GM18511 (cell line): Measurements from ENCODE around the gene CALCOCO2.
"Not testable (repeated sequence)": the region's sequence is repeated elsewhere in the genome, so short reads cannot be mapped to it uniquely, and the experiment has no call there.

ENCODE experiments used
- ATAC-seq: cut with Tn5 transposase; IDR thresholded peaks from one replicate; pipeline ENCODE4 v1.9.1; 2021; ENCODE audit warnings: mild to moderate bottlenecking, moderate library complexity; ENCODE audit not compliant: unreplicated experiment

CALCOCO2 gene

DNA sequence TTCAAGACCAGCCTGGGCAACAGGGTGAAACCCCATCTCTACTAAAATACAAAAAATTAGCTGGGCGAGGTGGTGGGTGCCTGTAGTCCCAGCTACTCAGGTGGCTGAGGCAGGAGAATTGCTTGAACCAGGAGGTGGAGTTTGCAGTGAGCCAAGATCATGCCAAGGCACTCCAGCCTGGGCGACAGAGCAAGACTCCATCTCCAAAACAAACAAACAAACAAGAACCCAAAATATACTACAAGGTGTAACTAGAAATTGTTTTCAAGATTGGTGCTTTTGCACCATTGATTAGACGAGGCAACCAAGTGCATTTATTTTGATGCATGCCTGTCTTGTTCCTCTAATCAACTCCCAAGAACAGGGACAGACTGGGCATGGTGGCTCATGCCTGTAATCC, 41.6 kb downstream of the CALCOCO2 start:
- not testable (repeated sequence) for ATAC-seq

- no peak for ATAC-seq
Observed at GRCh38 chr17:48873209-48873608, 42.4 kb downstream of the CALCOCO2 start.

DNA sequence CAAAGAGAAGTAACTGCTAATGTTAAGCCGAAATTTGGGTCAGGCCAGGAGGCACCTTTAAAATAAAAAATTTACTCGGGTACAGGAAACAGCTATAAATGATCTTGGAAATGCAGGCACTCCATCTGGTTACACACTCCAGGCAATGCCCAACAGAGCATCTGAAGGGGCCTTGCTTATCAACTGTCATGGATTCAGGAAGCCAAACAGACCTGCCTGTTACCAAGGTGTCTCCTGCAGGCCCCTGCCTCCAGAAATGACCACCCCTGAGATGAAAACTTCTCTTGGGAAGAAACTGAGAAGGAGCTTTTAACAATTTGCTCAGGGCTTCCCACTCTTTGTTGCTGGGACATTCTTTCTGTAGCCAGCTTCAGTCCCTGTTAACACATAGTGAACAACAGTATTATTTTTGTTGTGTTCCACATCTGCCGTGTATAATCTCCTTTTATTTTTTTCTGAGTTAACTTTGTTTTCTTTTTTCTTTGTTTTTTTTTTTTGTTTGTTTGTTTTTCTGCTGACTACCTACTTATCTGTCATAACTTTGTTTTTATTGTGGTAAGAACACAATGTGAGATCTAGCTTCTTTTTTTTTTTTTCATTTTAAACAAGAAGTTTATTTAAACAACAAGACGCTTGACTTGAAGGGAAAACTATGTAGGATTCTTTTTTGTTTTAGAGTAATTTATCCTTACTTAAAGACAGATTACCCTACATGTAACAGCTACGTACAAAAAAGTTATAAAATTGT, 43.0 kb downstream of the CALCOCO2 start:
- no peak for ATAC-seq

GRCh38 chr17:48878920-48879898, 48.4 kb downstream of the CALCOCO2 start:
- no peak for ATAC-seq

DNA sequence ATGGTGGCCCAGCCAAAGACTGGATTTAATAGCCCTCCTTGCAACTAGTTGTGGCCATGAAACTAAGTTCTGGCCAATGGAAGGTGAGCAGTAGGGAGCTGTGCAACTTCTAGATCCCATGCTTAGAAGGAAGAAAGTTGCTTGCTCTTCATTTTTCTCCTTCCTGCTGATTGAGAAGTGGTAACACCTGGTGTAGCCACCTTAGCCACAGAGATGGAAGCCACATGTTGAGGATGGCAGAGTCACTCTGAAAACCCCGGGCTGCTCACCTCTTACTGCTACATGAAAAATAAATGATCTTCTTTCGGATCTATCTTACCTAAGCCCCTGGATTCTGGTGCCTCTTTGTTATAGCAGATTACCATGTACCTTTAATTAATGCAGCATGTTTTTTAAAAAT, 51.4 kb downstream of the CALCOCO2 start:
- ATAC-seq, result no peak

DNA sequence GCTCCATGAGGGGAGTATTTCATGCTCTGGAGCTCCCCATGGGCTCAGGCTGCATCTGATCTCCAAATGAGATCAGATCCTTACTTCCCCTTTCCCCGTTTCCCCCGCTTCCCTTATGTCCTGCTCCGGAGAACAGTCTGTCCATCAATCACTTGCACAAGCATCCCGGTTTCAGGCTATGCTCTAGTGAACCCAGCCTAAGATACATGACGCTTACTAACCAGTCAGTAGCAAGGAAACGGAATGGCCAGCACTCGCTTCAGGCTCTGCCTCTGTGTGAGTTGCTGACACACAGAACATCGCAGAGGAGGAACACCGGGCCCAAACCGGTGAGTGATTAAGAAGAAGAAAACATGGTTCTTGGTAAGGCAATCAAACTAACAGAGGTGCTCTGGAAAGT, 52.3 kb downstream of the CALCOCO2 start:
- no peak for ATAC-seq

GRCh38 chr17:48890086-48890485, 59.3 kb downstream of the CALCOCO2 start:
- ATAC-seq, result no peak

- no peak for ATAC-seq
Observed at GRCh38 chr17:48892940-48893645, 62.3 kb downstream of the CALCOCO2 start.

GRCh38 chr17:48893646-48894508, 63.0 kb downstream of the CALCOCO2 start:
- no peak for ATAC-seq

- ATAC-seq, result no peak
Observed at GRCh38 chr17:48894886-48895285, 64.1 kb downstream of the CALCOCO2 start.

DNA sequence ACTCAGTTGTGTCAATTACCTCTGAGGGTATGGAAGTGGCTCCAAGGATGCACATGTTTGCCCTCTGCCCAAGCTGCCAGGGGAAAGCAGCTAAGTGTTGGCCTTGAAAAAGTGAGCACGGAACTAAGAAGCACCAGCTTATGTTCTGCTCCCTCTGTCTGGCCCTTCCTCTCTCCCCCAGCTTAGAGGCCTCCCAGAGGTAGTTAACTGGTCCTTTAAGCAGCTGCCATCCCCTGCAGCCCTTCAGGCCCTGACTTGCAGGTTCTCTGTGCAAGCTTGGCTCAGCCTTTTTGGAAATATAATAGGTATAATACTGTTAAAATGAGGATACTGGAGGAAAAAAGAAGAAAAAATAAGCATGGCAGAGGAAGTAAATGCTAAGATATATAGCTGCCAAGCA, 70.4 kb downstream of the CALCOCO2 start:
- ATAC-seq, result no peak

GRCh38 chr17:48903401-48903800, 72.6 kb downstream of the CALCOCO2 start:
- no peak for ATAC-seq

- no peak for ATAC-seq
Observed at GRCh38 chr17:48904428-48904827, 73.6 kb downstream of the CALCOCO2 start.

DNA sequence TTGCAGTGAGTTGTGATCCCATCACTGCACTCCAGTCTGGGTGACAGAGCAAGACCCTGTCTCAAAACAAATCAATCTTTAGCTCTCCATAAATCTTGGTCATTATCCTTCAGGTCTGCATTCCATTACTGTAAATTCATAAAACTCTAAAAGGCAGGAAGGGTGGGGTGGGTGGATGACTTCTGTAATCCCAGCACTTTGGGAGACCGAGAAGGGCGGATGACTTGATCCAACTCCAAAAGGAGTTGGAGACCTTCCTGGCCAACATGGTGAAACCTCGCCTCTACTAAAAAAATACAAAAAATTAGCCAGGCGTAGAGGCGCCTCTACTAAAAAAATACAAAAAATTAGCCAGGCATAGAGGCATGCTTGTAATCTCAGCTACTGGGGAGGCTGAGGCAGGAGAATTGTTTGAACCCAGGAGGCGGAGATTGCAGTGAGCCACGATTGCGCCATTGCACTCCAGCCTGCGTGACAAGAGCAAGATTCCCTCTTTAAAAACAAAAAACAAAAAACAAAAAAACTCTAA, 75.2 kb downstream of the CALCOCO2 start:
- ATAC-seq, result no peak

GRCh38 chr17:48907713-48908046, 76.8 kb downstream of the CALCOCO2 start:
- ATAC-seq, result no peak

- peak; percentile 85 for ATAC-seq
Observed at GRCh38 chr17:48908047-48908843, 77.4 kb downstream of the CALCOCO2 start, which contains the start of gene UBE2Z. UBE2Z (plus strand) TSS chr17:48908407; CDS start chr17:48908504, 97 bp downstream.

GRCh38 chr17:48908853-48909394, 78.1 kb downstream of the CALCOCO2 start:
- peak; percentile 38 for ATAC-seq

DNA sequence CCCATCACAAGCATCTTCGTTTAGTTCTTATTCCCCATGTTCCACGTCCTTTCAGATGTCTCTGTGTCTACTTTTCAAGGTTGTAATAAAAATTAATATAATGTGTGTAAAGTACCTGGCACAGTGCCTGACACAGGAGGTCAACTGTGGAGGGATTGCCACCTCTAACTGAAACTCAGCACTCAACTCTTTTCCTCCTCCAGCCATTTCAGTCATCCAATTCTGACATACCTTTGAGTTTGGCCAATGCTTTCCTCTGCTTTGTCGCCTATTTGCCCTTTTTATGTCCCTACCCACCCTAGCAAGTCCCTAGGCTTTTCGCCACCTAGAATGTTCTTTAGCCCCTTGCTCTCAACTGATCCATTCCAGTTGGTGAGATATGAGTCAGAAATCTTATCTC, 78.9 kb downstream of the CALCOCO2 start:
- ATAC-seq, result no peak

GRCh38 chr17:48910370-48910769, 79.5 kb downstream of the CALCOCO2 start:
- no peak for ATAC-seq
